ENCODE data around the gene UGT1A8.

- TF ChIP-seq ZNF274 (IDR thresholded peaks at IDR 0.05; ENCODE audit: low read depth, low read length) (no peak), YY1 (IDR thresholded peaks at IDR 0.05; ENCODE audit: insufficient read depth, insufficient read length) (no peak), SUZ12 (IDR thresholded peaks at IDR 0.05; ENCODE audit: extremely low read depth, insufficient read depth, insufficient read length) (no peak)
Measured at GRCh38 chr2:233819884-233820773, 202.7 kb downstream of the UGT1A8 start.

Measured in NT2/D1 (cell line).